ENCODE data around the gene ECE1. TPM values are rescaled to one million over a fixed set of nuclear protein-coding genes. Genes with fewer than 3 reads are reported as not detected.
A peak's percentile ranks its signal among the peaks of the same experiment; 100 is the strongest.

ECE1 gene
- total and polyA plus RNA-seq, 2 of the 8 experiments (the other 6 are each of a cell fraction or from before 2014, with no cell fraction given), result 21.4 to 36.8 TPM

DNA sequence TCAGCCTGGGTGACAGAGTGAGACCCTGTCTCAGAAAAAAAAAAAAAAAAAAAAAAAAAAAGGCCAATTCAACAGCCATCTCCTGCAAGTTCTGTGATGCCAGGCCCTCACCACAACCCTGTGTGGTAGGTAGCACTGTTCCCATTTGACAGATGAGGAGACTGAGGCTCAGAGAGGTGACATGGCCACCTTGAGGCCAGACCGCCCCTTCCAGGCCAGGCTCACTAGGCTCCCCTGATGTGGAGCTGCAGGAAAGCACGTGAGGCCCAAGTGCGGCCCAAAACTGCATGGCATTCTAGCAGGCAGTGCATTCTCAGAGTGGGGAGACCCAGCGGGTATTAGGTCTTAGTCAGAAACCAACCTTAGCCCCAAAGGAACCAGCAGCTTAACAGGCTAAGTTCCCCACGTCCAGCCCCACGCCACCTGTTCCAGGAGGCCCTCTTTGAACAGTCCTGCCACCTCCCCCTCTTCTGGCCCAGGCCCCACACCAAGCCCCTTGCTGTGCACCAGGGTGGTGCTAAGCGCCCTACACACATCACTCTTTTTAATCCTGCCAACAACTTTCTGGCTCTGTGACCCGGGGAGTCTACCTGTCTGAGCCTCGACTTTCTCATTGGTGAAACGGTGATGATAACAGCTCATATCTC lies 11.7 kb upstream of the ECE1 start:
- no peak overlapping the region for H3K18ac ChIP-seq (ENCODE audit: extremely low read depth, low read length)
- 0 out of 4 replicates have a peak, but pooled peaks cover 0 to 2% of the 10 kb centered on the region in 2 experiments for H3K79me2 ChIP-seq (ENCODE audit: control insufficient read depth in 1 of 2, insufficient read depth in 2 of 2, low read length in 2 of 2)
- no peak overlapping the region for H4K91ac ChIP-seq (replicated peaks; ENCODE audit: insufficient read length, low read length)
- H4K5ac ChIP-seq (ENCODE audit: insufficient read length, low read depth, low read length), result no peak overlapping the region
- no peak overlapping the region; the same call in 1 of the 2 replicates for H4K8ac ChIP-seq (ENCODE audit: extremely low read depth, insufficient read depth, low read length)
- no peak overlapping the region for H2BK120ac ChIP-seq (replicated peaks; ENCODE audit: low read depth, low read length)
- peaks cover 0 to 10% (median 3%) of the 10 kb centered on the region in 4 experiments; a peak in 4 of 7 replicates for H3K4me1 ChIP-seq (replicated peaks in 1 of 4; ENCODE audit: control insufficient read depth in 3 of 4, insufficient read depth in 4 of 4, low read length in 3 of 4)
- no peaks in the 10 kb centered on the region for H3K36me3 ChIP-seq (ENCODE audit: control insufficient read depth in 2 of 4, insufficient read depth in 4 of 4, low read length in 3 of 4)
- H2AK5ac ChIP-seq (ENCODE audit: low read depth, low read length), result no peak overlapping the region
- no peak overlapping the region for H3K14ac ChIP-seq (ENCODE audit: insufficient read length)
- no peak overlapping the region for H2BK5ac ChIP-seq (ENCODE audit: low read depth, low read length)
- H3K9ac ChIP-seq (replicated peaks in 1 of 4; ENCODE audit: extremely low read depth in 1 of 4, low read depth in 3 of 4, low read length in 3 of 4), result no peak overlapping the region
- no peaks in the 10 kb centered on the region for H3K23me2 ChIP-seq (ENCODE audit: low read depth, low read length)
- FAIRE-seq (no peak), DNase-seq (ENCODE audit: low read depth in 1 of 2, low spot score in 2 of 2) (no peak)
- peaks cover 0 to 4% of the 10 kb centered on the region in 2 experiments for H4K20me1 ChIP-seq (replicated peaks in 1 of 2; ENCODE audit: control insufficient read depth in 1 of 2, insufficient read depth in 2 of 2, low read length in 2 of 2)
- no peak overlapping the region for H2AFZ ChIP-seq (ENCODE audit: low read length)
- H2BK20ac ChIP-seq (ENCODE audit: low read length), result no peak overlapping the region
- H3K4ac ChIP-seq (replicated peaks; ENCODE audit: insufficient read length, low read depth, low read length), result no peak overlapping the region
- no peak overlapping the region for H3K4me2 ChIP-seq (ENCODE audit: insufficient read depth in 1 of 2, low read depth in 2 of 2, low read length in 2 of 2)
- no peak overlapping the region for H3K56ac ChIP-seq (replicated peaks; ENCODE audit: insufficient read length, low read depth, low read length)
- CTCF ChIA-PET (ENCODE audit: partially characterized antibody), result interaction anchor here (0.7 to 8.0 kb wide), 10 partner anchors 21 to 193 kb away, joined by 3 to 73 read pairs (median 6); no protein-coding TSS in a partner anchor
- no peak overlapping the region for H2BK15ac ChIP-seq (ENCODE audit: low read length)
- peaks cover 4% of the 10 kb centered on the region for H3K79me1 ChIP-seq (ENCODE audit: low read depth, low read length)
- H3K27ac ChIP-seq (ENCODE audit: low read depth, low read length), result no peak overlapping the region
- 88% methylated on average over 10 of the region's 10 CpGs; no CpG with 5 or more reads in 1 of the 2 experiments for WGBS, 2 experiments (ENCODE audit: extremely low coverage in 1 of 2, insufficient coverage in 1 of 2, insufficient read length in 1 of 2, insufficient replicate concordance in 2 of 2, low coverage in 1 of 2, low lambda C conversion rate in 2 of 2, missing lambda C conversion rate in 1 of 2)
- H3K9me3 ChIP-seq (ENCODE audit: insufficient read depth in 2 of 2, low read depth in 1 of 2, low read length in 1 of 2), result no peaks in the 10 kb centered on the region
- POLR2A ChIA-PET (ENCODE audit: partially characterized antibody), result no interaction called here
- H3K27me3 ChIP-seq (replicated peaks in 1 of 4; ENCODE audit: control insufficient read depth in 3 of 4, extremely low read depth in 1 of 4, insufficient read depth in 3 of 4, low read length in 3 of 4), result no peaks in the 10 kb centered on the region
- peak; percentile 43; the same call in 1 of the 2 replicates for TF ChIP-seq KDM1A (IDR thresholded peaks at IDR 0.05; ENCODE audit: borderline replicate concordance, low read length)
- TF ChIP-seq, protein P1, sequence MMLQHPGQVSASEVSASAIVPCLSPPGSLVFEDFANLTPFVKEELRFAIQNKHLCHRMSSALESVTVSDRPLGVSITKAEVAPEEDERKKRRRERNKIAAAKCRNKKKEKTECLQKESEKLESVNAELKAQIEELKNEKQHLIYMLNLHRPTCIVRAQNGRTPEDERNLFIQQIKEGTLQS (IDR thresholded peaks at IDR 0.05; ENCODE audit: insufficient read depth, low read depth, low read length), result no peak
- TF ChIP-seq BCL11A (IDR thresholded peaks at IDR 0.05; ENCODE audit: low read depth in 2 of 2, low read length in 2 of 2), result no peak
- no peak for TF ChIP-seq POU5F1 (IDR thresholded peaks at IDR 0.05; ENCODE audit: low read depth, low read length)
- TF ChIP-seq CBX5 (IDR thresholded peaks at IDR 0.05; ENCODE audit: low read depth, low read length), result no peak
- TF ChIP-seq HDAC2 (IDR thresholded peaks at IDR 0.05; ENCODE audit: borderline replicate concordance in 1 of 2, low read depth in 2 of 2, low read length in 2 of 2), result no peak
- no peak for TF ChIP-seq BACH1 (IDR thresholded peaks at IDR 0.05; ENCODE audit: low read length)
- TF ChIP-seq, protein P2, sequence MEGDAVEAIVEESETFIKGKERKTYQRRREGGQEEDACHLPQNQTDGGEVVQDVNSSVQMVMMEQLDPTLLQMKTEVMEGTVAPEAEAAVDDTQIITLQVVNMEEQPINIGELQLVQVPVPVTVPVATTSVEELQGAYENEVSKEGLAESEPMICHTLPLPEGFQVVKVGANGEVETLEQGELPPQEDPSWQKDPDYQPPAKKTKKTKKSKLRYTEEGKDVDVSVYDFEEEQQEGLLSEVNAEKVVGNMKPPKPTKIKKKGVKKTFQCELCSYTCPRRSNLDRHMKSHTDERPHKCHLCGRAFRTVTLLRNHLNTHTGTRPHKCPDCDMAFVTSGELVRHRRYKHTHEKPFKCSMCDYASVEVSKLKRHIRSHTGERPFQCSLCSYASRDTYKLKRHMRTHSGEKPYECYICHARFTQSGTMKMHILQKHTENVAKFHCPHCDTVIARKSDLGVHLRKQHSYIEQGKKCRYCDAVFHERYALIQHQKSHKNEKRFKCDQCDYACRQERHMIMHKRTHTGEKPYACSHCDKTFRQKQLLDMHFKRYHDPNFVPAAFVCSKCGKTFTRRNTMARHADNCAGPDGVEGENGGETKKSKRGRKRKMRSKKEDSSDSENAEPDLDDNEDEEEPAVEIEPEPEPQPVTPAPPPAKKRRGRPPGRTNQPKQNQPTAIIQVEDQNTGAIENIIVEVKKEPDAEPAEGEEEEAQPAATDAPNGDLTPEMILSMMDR (IDR thresholded peaks at IDR 0.05; ENCODE audit: control extremely low read depth in 1 of 3, insufficient read depth in 1 of 3, low read depth in 1 of 3, low read length in 3 of 3), result no peak
- H3K4me3 ChIP-seq (ENCODE audit: extremely low read depth in 1 of 4, insufficient read depth in 2 of 4, low read depth in 3 of 4, low read length in 4 of 4), result no peak overlapping the region
- H2BK12ac ChIP-seq (ENCODE audit: low read depth, low read length), result no peak overlapping the region
- no peak overlapping the region for H3K23ac ChIP-seq (ENCODE audit: insufficient read length)
